ENCODE measurements around the gene TIGD3. TPM values are rescaled to one million over a fixed set of nuclear protein-coding genes. Genes with fewer than 3 reads are reported as not detected.

The TIGD3 gene
- total RNA-seq, 4 donors from 2014 or later, result 0.34 TPM; not detected in 3

GRCh38 chr11:65355776-65356393, 1.3 kb downstream of the TIGD3 start:
- Histone ChIP-seq H3K27me3 (no peaks in the 10 kb centered on the region), H3K36me3 (peaks cover 15 to 18% of the 10 kb centered on the region in 2 donors), H3K4me1 (peaks cover 12 to 19% of the 10 kb centered on the region in 2 donors), H3K9me3 (no peaks in the 10 kb centered on the region), H3K4me3 (replicated peaks in 1 of 3) (peak overlapping the region in 1 of 3 donors; percentile 82), H3K27ac (no peak overlapping the region)
- DNase-seq, result peak; percentile 51
- WGBS, 2 donors, result 41 to 54% methylated on average over 17 to 34 of the region's 35 CpGs
- TF ChIP-seq POLR2A (IDR thresholded peaks at IDR 0.05) (no peak), CTCF (IDR thresholded peaks at IDR 0.05) (no peak)
- intact Hi-C loops (cut with DNase I), result no loop called here

GRCh38 chr11:65356394-65356972, 1.9 kb downstream of the TIGD3 start:
- intact Hi-C loops (cut with DNase I), result no loop called here
- H3K27ac ChIP-seq, result no peak overlapping the region
- H3K4me3 ChIP-seq (replicated peaks in 1 of 3), result no peak overlapping the region
- no peaks in the 10 kb centered on the region for H3K9me3 ChIP-seq
- H3K4me1 ChIP-seq, result peaks cover 12 to 19% of the 10 kb centered on the region in 2 donors
- DNase-seq, result peak; percentile 20 to 38
- H3K27me3 ChIP-seq, result no peaks in the 10 kb centered on the region
- TF ChIP-seq POLR2A (IDR thresholded peaks at IDR 0.05) (no peak), CTCF (IDR thresholded peaks at IDR 0.05) (no peak)
- WGBS, 2 donors, result 81 to 83% methylated on average over 16 to 20 of the region's 30 CpGs
- peaks cover 12% of the 10 kb centered on the region in 2 donors for H3K36me3 ChIP-seq

- Histone ChIP-seq H3K27ac (no peak overlapping the region), H3K4me3 (replicated peaks in 1 of 3) (no peak overlapping the region), H3K9me3 (no peaks in the 10 kb centered on the region), H3K36me3 (no peaks in the 10 kb centered on the region), H3K4me1 (peaks cover 14 to 19% of the 10 kb centered on the region in 2 donors), H3K27me3 (no peaks in the 10 kb centered on the region)
- DNase-seq, result no peak
- WGBS, 2 donors, result 89 to 94% methylated on average over 8 of the region's 8 CpGs
- TF ChIP-seq POLR2A (IDR thresholded peaks at IDR 0.05), result no peak
- TF ChIP-seq CTCF (IDR thresholded peaks at IDR 0.05), result no peak
- intact Hi-C loops (cut with DNase I), result no loop called here
Observed at GRCh38 chr11:65357856-65358356, 3.4 kb downstream of the TIGD3 start.

GRCh38 chr11:65362320-65362931, 7.9 kb downstream of the TIGD3 start:
- Histone ChIP-seq H3K4me3 (replicated peaks in 1 of 3) (no peak overlapping the region), H3K4me1 (peaks cover 0 to 8% of the 10 kb centered on the region in 2 donors), H3K36me3 (no peaks in the 10 kb centered on the region), H3K27ac (no peak overlapping the region), H3K27me3 (no peaks in the 10 kb centered on the region), H3K9me3 (no peaks in the 10 kb centered on the region)
- WGBS, 2 donors, result 76 to 81% methylated on average over 10 of the region's 10 CpGs
- intact Hi-C loops (cut with DNase I), result loop anchor here (10.0 kb wide), 1 partner anchor 102 kb away; no protein-coding TSS in a partner anchor
- DNase-seq, result no peak
- TF ChIP-seq POLR2A (IDR thresholded peaks at IDR 0.05) (no peak), CTCF (IDR thresholded peaks at IDR 0.05) (no peak)

Data from thyroid gland (tissue), 4 donors.